T-helper 2 cell (primary cell): Measurements from ENCODE around the gene SLC29A3.

Experiments used
- DNase-seq, 5 experiments: peaks; one replicate each; pipeline versions ENCODE4 v3.0.0 to v3.0.0-alpha.2; 2012 to 2022

SLC29A3 gene

DNA sequence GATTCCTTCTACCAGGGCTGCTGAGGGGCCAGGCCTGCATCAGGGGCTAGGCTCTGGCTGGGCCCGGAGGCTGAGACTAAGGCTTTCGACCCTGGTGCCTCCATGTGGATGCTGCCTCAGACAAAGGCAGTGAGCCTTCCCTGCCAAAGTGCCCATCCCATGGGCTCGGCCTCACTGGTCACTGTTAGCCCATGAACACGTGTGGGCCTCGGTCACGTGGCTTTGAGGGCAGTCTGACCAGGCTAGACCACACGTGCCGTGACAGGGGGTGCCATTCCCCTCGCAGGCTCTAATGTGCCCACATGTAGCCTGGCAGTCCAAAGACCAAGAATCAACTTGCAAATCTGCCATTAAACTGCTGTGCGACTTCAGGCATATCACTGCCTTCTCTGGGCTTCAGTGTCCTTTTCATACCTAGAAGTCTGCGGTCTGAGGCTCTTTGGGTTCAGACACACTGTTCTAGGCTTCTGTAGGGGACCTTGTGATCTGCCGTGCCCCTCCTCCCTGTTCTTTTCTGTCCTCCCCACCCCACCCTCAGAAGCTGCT lies 17.6 kb upstream of the SLC29A3 start:
- no peak for DNase-seq

DNA sequence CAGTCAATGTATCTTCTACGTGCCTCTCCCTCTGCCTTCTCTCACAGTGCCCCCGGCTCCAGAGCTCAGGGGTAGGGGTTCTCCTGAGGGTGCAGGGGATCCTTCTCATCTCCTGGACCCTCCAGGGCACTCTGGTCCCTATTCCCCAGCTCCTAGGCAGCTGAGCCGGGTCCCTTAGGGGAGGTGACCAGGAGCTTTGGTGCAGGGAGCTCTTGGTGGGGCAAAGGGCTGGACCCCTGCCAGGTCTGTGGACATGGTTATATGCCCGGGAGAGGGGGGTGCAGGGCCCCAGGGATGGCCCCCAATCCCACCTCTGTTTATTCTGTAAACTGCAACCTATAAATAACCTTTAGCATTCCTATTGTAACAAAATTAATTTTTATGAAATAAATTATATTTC lies 16.6 kb upstream of the SLC29A3 start:
- no peak for DNase-seq

DNA sequence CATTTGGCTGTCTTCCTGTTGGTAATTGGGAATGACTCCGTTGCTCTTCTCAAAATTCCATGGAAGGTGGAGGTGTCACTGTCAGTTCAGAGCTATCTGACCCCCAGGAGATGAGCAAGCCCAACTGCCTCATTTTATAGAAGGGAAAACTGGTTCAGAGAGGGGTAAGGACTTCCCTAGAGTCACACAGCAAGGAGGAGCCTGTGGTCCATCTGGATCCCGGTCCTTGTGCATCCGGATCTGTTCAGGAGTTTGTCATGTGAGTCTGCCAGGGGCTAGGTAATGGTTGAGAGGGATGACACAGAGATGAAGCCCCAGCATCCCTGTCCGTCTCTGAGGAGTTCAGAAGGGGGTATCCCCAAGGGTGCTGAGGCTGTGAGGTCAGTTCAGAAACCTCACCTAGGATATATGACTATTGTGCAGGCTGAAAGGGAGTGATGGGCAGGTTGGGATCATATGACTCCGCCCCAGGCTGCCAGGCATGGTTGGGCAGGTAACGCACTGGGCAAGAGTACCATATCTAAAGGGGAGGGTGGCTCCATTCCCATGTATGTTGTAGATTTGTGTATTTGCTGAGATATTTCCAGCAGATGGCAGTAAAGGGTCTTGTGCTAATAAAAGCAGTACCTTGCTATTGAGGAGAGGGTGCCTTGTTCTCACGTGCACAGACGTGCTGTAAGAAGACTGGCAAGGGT lies 16.0 kb upstream of the SLC29A3 start:
- DNase-seq: peak in 1 of 5 experiments; percentile 51

DNA sequence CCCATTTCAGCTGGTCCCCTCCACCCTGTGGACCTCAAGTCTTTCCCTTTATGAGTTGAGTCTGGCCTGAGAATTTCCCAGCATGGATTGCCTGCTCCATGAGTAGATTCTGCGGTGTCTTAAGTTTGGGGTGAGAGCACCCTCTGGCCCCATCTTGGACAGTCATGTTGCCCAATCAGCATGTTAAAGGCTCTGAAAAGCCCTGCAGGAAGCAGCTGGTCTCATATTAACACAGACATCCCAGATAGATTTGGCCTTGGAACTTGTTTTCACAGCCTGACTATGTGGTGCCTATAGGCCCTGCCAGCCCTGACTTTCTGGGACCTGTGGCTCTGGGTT lies 15.5 kb upstream of the SLC29A3 start:
- DNase-seq: no peak

DNA sequence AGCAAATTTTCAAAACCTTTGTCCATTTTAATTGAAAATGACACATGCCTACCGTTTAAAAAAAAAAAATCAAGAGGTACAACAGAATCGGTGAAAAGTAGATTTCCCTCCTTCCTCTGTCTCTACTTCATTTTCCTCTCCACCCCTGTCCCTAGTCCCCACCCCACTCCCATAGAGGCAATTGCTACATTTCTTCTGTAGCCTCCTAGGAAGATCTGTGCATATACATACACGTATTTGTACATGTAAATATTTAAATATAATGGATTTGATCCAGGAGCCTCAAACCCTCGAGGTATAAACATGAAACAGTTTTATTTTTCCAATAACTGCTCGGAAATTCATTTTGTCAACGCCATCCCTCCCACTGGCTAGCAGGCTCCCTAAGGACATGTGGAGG lies 14.1 kb upstream of the SLC29A3 start:
- no peak for DNase-seq

DNA sequence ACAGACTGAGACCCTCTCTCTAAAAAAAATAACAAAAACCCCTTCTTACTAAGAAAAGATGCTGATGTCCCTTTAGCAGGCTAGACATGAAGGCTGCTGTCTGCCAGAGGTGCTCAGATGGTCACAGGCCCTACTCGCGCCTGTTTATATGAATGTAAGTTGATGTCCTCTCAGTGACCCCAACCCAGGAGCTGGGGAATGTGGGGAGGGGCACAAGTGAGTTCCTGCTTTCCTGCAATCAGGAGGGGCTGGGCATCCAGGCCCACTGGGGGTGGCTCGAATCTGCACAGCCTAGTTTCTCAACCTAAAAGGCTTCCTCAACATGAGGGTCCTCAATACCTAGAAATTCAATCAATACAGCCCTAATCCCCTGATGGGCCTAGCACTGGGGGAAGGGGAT lies 12.1 kb upstream of the SLC29A3 start:
- no peak for DNase-seq

DNA sequence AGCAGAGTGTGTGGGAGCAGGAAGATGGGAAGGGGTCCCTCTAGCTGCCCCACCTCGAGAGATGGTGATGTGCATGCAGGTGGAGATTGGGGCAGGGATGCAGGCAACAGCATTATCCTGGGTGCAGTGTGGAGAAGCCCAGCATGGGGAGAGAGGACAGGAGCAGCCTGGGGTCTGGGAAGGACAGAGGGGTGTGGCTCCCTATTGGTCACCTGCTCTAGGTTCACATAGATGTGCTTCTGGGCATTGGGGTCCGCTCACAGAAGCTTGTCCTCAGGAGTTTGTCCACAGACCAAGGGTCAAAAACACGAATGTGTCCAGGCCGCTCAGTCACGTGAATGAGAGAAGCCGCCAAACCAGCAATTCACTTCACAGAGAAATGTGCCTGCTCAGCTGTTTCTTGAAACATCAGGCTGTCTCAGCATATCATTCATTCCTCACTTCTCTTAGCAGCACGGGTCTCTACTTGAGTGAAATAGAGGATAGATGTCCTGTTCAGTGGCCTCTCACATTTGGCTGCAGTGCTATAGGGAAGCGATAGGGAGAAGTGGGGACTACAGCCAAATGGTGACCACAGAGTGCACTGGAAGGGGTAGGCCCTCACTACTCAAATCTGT lies 11.5 kb upstream of the SLC29A3 start:
- no peak for DNase-seq

DNA sequence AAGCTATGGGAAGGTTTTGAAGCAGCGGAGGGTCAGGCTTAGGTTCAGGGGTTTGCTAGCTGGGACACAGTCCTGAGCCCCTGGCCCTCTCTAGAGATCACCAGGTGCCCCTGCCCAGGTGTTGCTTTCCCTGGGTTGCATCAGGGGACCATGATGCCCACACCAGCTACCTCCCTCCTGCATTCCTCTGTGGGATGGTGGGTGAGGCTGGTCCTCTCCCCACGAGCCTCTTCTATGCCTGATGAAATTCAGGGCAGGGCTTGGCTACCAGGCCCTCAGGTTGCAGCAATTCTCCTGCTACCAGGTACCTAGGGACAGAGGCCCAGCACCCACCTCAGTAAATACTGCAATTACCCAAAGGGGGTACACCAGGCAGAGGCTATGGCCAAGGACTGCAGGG lies 10.8 kb upstream of the SLC29A3 start:
- no peak for DNase-seq

DNA sequence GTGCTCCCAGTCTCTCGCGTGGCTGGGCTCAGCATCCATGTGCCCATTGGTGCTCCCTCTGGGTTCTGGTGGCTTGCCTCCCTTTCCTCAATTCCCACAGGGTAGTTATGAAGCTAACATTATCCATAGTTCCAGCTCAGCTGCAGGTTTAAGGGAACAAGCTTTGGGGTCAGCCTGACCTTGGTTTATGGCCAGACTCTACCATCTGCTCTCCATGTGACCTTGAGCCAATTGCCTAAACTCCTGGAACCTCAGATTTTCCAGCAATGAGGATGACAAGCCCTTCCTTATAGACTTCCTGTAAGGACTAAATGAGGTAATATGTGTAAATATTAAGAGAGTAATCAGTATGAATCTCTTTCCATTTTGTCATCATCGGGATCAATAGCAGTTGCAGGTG lies 10.1 kb upstream of the SLC29A3 start:
- no peak for DNase-seq

DNA sequence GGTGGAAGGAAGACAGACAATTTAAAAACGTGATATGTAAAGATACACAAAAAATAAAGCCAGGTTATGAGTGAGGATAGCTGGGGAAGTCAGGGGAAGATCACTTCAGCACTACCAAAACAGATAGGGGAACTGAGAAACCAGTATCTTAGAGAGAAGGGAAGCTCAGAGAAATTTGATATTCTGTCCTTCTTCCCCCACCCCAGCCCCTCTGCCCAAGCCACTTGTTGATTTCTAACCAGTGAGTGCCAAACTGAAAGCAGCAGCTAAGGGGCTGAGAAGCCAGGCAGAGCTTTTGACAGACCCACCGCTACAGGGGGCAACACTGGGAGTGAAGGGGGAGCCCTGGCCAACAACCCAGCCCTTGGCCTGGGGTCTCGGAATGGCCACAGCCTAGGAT lies 9.1 kb upstream of the SLC29A3 start:
- no peak for DNase-seq

DNA sequence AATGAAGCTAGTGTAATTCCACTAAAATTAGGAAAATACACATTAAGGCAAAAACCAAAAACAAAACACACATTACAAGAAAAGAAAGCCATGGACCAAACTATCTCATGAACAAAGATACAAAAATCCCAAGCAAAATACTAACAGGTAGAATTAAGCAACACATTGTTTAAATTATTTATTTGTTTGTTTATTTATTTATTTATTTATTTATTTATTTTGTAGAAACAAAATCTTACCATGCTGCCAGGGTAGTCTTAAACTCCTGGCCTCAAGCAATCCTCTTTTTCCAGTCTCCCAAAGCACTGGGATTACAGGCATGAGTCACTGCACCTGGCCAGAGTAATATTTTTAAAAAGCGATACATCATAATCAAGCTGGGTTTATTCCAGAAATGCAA lies 6.8 kb upstream of the SLC29A3 start:
- DNase-seq: no peak

DNA sequence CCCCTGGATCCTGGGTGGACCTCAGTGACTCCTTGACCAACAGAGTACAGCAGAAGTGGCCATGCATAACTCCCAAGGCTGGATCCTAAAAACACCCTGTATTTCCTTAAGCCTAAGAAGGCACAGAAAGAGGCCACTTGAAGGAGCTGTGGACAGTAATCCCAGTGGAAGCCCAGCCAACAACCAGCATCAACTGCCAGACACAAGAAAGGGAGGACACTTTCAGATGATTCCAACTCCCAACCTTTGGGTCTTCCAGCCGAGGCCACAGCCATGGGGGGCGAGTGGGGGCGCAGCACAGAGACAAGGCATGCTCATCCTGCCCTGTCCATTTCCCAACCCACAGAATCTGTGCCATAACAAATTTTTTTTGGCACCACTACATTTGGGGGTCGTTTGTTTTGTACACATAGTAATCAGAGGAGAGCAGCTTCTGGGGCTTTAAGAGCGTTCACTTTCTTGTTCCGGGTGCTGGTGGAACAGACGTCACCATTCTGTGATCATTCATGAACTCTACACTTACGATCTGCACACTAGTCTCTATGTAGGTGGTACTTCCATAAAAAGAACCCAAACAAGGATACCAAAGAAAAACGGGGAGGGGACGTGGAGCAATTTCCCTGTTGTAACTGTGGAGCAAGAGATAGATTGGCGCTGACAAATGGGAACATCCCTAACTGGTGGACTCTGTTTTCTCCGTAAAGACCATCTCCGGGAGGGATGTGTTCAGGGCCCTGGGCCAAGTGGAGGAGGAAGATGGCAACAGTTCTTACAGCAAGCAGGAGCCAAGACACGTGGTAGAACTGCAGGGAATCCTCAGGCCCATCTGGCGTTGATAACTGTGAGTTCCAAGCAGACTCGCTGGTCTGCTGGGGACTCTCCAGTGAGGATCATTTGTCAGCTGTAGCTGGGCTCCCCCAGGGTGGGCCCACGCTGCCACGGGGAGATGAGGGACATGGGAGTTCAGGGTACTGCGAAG lies 6.0 kb upstream of the SLC29A3 start:
- no peak for DNase-seq

DNA sequence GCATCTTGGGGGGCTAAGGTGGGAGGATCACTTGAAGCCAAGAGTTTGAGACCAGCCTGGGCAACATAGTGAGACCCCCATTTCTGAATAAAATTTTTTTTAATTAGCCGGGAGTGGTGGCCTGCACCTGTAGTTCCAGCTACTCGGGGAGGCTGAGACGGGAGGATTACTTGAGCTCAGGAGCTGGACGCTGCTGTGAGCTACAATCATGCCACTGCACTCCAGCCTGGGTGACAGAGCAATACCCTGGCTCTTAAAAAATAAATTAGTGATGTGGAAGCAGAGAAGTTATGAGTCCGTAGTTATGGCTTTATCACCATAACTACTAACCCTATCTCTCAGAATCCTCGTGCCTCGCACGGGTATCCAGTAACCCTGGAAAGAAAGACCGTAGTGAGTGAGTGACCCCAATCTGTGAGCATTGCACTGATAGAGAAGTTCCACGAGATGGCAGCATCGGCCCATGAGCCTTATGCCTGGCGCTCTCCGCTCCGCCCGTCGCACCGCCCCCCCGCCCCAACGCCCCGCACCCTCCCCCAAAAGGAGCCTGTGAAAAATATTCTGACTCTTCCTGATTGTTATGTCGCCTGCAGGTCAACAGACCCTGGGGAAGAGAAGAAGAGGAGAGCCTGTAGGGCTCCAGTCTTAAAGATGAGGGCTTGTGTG lies 4.9 kb upstream of the SLC29A3 start:
- peak; percentile 10 to 53 (median 29) for DNase-seq

DNA sequence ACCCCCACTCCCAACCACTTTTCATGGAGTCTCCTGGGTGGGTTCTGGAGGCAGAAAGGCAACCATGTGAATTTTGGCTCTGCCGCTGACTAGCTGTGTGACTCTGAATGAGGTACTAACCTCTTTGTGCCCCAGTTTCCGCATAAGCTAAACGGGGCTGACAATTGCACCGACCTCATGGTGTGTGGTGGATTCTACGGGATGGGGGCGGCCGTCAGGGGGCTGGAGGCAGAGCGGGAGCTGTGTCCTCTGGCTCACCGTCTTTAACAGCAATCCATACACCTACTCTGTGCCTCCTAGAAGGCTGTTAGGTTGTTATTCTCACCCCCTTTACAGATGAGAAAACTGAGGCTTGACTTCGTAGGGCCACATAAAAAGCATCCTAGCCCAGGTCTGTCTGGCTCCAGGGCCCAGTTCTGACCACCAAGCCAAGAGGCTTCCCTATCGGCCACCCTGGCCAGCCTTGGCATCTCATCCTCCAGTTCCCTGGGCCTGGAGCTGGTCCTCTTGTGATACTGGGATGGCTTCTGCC lies 4.3 kb upstream of the SLC29A3 start:
- DNase-seq: no peak

DNA sequence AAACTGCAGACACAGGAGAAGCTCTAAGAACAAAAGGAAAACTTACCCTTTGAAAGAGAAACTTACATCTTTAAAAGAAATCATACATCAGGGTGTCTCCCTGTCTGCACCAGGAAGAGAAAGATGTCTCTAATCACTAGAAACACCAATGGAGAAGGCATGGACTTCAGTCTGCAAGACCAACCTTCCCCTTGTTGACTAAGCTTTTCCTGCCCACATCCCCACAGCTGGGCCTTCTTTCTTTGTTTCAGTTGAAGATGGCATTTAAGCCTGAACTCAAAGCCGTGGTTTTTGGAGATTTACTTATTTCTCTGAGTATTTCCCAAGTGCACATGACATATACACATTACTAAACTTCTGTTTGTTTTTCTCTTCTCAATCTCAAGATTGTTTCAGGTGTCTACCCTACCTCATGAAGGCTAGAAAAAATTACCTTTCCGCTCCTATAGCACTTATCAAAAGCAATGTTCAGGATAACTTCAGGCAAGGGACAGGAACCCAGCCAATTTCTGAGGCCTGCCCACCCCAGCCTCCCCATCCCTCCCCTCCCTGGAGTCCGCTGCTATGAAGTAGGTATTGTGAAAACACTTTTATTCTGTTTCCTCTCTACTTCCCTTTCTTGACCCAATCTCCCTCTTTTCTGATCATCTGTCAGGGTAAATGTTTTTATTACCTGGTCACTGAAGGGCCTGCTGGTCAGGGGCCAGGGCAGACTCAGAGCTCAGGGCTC lies 2.8 kb upstream of the SLC29A3 start:
- no peak for DNase-seq

DNA sequence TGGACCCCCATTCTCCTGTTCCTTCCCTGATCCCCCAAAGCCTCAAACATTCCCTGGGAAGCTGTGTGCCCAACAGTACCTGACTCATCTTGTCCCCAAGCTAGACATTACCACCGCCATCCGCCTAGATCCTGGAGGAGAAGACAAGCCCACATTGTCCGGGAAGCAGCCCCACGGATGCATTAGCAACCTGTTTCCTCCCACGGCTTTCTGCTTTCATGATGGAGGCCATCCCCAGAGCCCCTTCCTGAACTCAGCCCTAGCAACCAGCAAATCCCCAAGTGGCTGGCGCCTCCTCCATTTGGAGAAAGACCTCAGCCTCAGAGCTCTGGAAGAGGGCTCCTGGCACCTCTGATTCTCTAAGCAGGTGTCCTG lies 2.3 kb upstream of the SLC29A3 start:
- no peak for DNase-seq

DNA sequence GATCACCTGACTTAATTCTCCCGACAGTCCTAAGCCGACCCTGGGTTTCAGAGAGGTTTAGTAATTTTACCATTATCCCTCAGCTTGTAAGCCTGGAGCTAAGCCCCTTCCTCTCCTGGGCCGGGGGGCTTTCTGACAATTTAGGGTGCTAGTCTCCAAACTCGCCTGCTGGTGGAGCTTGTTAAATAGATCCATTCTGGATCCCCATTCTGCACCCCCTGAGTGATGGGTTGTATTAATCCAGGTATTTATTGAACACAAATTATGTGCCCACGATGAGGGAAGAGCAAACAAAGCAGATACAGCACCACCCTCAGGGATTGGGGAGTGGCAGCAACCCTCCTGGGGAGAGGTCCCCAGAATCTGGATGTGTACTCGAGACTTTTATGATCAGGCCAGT lies 1.3 kb upstream of the SLC29A3 start:
- DNase-seq: no peak

DNA sequence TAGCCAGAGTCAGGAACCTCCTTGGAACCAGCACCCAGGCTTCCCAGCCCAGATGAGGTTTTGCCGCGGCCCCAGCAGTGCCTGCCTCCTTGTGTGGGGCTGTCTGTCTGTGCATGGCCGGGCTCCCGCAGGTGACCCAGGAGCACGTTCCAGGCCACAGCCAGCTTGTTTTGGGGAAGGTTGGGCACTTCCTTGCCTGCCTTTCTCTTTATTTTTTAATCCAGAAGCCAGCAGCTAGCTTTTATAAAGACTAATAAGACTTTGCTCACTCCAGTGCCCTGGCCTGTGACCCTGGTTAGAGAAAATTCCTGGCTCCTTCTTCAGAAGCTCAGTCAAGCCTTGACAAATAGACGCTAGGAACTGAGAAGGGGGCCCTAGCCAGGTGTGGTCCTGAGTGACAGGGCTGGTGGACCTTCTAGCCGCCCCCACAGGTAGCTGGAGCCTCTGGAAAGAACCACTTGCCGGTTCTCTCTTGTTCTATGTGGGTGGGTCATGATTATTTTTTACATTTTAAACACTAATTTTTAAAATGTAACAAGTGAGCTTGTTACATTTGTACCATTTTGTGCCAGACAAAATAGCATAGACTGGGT lies 837 bp downstream of the SLC29A3 start:
- no peak for DNase-seq

DNA sequence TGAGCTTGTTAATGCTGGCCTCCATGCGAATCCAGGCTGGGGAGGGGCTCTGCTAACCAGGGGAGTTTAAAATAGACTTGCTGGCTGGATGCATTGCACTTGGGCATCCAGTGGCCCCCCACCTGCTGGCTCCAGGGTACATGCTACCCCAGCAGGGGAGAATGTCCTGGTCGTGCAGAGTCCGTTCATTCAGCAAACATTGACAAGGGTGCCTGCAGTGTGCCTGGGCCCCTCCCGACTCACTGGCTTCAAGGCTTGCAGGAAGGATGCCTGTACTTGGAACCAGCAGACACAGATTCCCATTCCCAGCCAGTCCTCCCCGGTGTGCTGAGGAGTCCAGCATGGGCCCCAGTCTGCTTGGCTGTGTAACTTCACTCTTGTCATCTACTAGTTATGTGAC lies 1.5 kb downstream of the SLC29A3 start:
- no peak for DNase-seq

DNA sequence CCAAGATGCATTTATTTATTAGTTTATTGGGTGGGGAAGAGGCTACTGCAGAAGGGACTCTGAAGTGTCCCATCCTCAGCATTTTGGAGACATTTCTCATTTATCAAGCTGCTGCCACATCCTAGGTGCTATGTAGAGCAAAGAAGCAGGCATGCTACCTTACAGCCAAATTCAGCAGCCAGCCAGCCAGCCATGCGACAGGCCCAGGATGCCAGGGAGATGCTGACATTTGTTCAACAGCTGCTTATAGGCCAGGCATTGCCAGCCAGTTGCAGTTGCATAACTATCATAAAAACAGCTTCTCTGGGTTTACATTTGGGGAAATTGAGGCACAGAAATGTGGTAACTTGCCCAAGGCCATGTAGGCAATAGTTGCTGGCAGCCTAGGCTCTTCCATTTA lies 2.3 kb downstream of the SLC29A3 start:
- no peak for DNase-seq

DNA sequence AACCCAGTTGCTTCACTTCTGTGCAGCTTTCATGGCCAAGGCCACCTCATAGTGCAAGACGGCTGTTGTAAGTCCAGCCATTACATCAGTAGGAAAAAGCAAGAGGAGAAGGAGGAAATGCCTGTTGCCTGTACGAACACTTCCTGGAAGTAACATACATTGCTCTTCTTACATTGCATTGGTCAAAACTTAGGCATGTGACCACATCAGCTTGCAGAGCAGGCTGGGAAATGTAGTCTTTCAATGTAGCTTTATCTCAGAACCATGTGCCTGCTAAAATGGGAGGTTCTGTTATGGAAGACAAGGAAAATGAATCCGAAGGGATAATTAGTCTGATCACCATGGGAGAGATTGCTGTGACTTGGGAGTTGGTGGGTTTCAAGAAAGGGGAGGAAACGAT lies 4.3 kb downstream of the SLC29A3 start:
- peak in 2 of 5 experiments; percentile 6 to 39 for DNase-seq

DNA sequence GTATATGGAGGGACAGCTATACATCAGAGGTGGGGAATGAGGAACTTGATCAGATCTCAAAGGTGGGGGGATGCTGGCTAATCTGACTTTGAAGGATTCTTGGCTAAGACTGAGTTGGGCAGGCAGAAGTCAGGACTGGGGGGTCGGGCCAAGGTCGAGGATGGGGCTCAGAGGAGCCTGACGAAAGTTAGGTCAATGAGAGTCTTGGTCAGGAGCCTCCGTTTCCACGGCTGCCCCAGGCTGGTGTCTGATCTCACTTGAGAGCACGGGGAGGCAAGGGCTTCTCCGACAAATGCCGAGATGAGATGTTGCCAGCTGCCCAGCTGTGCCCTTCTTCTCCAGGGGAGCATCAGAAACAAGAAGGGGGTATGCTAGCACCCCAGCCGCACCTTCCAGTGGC lies 5.7 kb downstream of the SLC29A3 start:
- no peak for DNase-seq
